Stimulated activated memory B cell treated with anti-CD40 and anti-IgM and Interleukin-4, amounts not matched to agents 10 μg/mL and 1 μg/mL and 100 μg/mL, for 72 hours (primary cell): Measurements from ENCODE around the gene ZDHHC9.
"Not testable (repeated sequence)": the region's sequence is repeated elsewhere in the genome, so short reads cannot be mapped to it uniquely, and the experiment has no call there.

Experiments used
- ATAC-seq: fragments of 150-1000 bp; cut with Tn5 transposase; 2 replicates; pipeline ENCODE4 v1.10.0; 2021
- H3K27ac Mint-ChIP-seq: one replicate; pipeline ENCODE4 v1.8.0; 2022; ENCODE audit warnings: mild to moderate bottlenecking, mixed read lengths
- H3K27me3 Mint-ChIP-seq: one replicate; pipeline ENCODE4 v1.8.0; 2022; ENCODE audit warnings: mixed read lengths
- H3K36me3 Mint-ChIP-seq: one replicate; pipeline ENCODE4 v1.8.0; 2022; ENCODE audit warnings: mixed read lengths
- H3K4me1 Mint-ChIP-seq: one replicate; pipeline ENCODE4 v1.8.0; 2022; ENCODE audit warnings: mixed read lengths
- H3K4me3 Mint-ChIP-seq: one replicate; pipeline ENCODE4 v1.8.0; 2022; ENCODE audit warnings: mild to moderate bottlenecking, moderate library complexity, mixed read lengths
- H3K9me3 Mint-ChIP-seq: one replicate; pipeline ENCODE4 v1.8.0; 2022; ENCODE audit warnings: mixed read lengths

The ZDHHC9 gene

DNA sequence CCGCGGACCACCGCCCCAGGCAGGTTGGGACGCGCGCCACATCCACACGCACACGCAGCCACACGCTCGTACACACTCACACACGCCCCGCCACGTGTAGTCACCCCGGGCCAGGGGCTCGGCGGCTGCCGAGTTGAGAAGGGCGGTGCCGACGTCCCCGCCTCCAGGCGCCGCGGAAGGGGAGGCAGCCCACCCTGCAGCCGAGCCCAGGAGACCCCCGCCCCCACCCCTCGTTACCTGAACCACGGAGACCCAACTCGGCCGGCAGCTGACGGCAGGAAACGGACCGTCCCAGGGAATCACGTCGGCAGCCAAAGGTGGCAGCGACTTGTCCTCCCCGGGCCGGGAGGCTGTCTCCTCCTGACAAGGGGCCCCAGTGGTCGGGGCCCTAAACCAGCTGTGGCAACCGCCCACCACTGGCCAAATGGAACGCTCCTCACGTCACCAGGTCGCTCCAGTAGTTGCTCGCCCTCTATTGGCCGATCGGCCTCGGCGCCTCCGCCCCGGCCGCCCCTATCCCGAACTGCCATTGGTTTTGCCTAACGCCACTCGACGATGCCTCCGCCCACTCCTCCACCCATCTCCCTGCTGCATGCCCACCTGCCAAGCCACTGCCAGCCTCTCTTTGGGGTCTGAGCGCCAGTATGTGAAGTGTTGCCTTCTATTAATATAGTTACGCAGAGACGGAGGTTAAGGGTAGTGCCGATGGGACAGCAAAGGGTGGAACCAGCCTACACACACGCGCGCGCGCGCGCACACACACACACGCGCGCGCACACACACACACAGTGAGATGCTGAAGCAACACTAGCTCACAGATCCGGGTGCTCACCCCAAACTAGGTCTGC, at the start of gene ZDHHC9:
TSS of gene ZDHHC9 (minus strand) at position 428 of the 848 bp plus-strand sequence. CDS start 1,941 bp downstream, outside the sequence.
- Mint-ChIP-seq H3K36me3 (no peaks in the 10 kb centered on the region), H3K4me1 (peaks cover 14% of the 10 kb centered on the region), H3K27me3 (no peaks in the 10 kb centered on the region), H3K9me3 (no peaks in the 10 kb centered on the region), H3K4me3 (peak within 1 kb of the TSS; percentile 91), H3K27ac (peak within 1 kb of the TSS; percentile 87)
- peak; percentile 99 for ATAC-seq

- ATAC-seq: no peak
- Mint-ChIP-seq H3K27me3 (no peaks in the 10 kb centered on the region), H3K4me1 (no peaks in the 10 kb centered on the region), H3K9me3 (no peaks in the 10 kb centered on the region), H3K27ac (no peak overlapping the region), H3K4me3 (no peak overlapping the region), H3K36me3 (no peaks in the 10 kb centered on the region)
Observed at GRCh38 chrX:129877401-129877800, 33.7 kb upstream of the ZDHHC9 start.

GRCh38 chrX:129876771-129877305, 33.2 kb upstream of the ZDHHC9 start:
- no peak for ATAC-seq
- no peak overlapping the region for H3K4me3 Mint-ChIP-seq
- H3K4me1 Mint-ChIP-seq: no peaks in the 10 kb centered on the region
- no peaks in the 10 kb centered on the region for H3K27me3 Mint-ChIP-seq
- H3K9me3 Mint-ChIP-seq: no peaks in the 10 kb centered on the region
- no peaks in the 10 kb centered on the region for H3K36me3 Mint-ChIP-seq
- H3K27ac Mint-ChIP-seq: no peak overlapping the region

DNA sequence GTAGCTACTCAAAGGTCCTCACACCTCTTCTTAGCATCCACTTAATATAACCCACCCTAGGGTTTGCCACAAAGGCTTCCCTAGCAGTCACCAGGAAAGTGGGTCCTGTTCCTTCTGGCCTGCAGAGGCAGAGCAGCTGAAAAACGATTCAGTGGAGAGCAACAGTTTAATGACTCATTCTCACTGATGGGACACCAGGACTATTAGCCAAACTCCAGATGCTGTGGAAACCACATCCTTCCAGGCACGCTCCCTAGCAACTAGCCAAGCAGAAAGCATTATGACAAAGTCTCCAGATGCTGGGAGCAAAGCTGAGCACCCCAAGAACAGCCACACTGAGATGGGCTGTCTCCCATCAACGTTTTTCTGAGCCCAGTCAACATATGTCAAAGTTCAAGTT, 32.0 kb upstream of the ZDHHC9 start:
- H3K36me3 Mint-ChIP-seq: no peaks in the 10 kb centered on the region

DNA sequence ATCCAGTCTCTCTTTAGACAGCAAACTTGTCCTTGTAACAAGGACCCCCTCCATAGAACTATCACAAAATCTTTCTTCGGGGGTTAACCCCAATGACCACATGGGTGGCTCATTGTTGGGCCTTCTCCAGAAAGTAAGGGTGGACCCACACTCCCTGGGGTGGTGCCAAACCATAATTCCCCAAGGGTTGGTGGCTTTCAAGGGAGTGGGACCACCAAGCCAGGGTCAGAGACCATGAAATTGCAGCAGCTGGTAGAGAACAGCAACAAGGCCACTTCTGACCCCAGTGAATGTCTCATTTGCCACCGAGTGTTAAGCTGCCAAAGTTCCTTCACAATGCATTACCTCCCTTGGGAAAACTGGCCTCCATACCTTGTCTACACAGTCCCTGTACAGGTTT, 28.8 kb upstream of the ZDHHC9 start:
- H3K27ac Mint-ChIP-seq: no peak overlapping the region
- H3K4me1 Mint-ChIP-seq: no peaks in the 10 kb centered on the region
- no peak for ATAC-seq
- no peaks in the 10 kb centered on the region for H3K36me3 Mint-ChIP-seq
- no peak overlapping the region for H3K4me3 Mint-ChIP-seq
- no peaks in the 10 kb centered on the region for H3K9me3 Mint-ChIP-seq
- H3K27me3 Mint-ChIP-seq: no peaks in the 10 kb centered on the region

More for the DNA sequence above, 32.0 kb upstream of the ZDHHC9 start:
- Mint-ChIP-seq H3K9me3 (no peaks in the 10 kb centered on the region), H3K27ac (no peak overlapping the region), H3K27me3 (no peaks in the 10 kb centered on the region), H3K4me1 (no peaks in the 10 kb centered on the region), H3K4me3 (no peak overlapping the region)
- ATAC-seq: no peak

GRCh38 chrX:129866321-129866720, 22.6 kb upstream of the ZDHHC9 start:
- H3K4me1 Mint-ChIP-seq, H3K4me3 Mint-ChIP-seq, H3K36me3 Mint-ChIP-seq, H3K9me3 Mint-ChIP-seq, H3K27me3 Mint-ChIP-seq, H3K27ac Mint-ChIP-seq, ATAC-seq: not testable (repeated sequence)

DNA sequence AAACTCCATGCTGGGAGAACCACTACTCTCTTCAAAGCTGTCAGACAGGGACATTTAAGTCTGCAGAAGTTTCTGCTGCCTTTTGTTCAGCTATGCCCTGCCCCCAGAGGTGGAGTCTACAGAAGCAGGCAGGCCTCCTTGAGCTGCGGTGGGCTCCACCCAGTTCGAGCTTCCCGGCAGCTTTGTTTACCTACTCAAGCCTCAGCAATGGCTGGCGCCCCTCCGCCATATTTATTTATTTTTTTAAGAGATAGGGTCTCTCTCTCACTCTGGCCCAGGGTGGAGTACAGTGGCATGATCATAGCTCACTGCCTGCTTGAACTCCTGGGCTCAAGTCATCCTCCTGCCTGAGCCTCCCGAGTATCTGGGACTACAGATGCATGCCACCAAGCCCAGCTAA, 15.4 kb upstream of the ZDHHC9 start:
- not testable (repeated sequence) for H3K27ac Mint-ChIP-seq, H3K36me3 Mint-ChIP-seq, ATAC-seq, H3K4me3 Mint-ChIP-seq, H3K4me1 Mint-ChIP-seq, H3K9me3 Mint-ChIP-seq, H3K27me3 Mint-ChIP-seq

- not testable (repeated sequence) for H3K27ac Mint-ChIP-seq, H3K4me3 Mint-ChIP-seq, ATAC-seq, H3K36me3 Mint-ChIP-seq, H3K27me3 Mint-ChIP-seq, H3K9me3 Mint-ChIP-seq, H3K4me1 Mint-ChIP-seq
Observed at GRCh38 chrX:129851825-129852224, 8.1 kb upstream of the ZDHHC9 start.

GRCh38 chrX:129846716-129847115, 3.0 kb upstream of the ZDHHC9 start:
- Mint-ChIP-seq H3K36me3 (no peaks in the 10 kb centered on the region), H3K9me3 (no peaks in the 10 kb centered on the region), H3K27me3 (no peaks in the 10 kb centered on the region), H3K4me1 (peaks cover 6% of the 10 kb centered on the region), H3K4me3 (no peak overlapping the region), H3K27ac (no peak overlapping the region)
- ATAC-seq: no peak

DNA sequence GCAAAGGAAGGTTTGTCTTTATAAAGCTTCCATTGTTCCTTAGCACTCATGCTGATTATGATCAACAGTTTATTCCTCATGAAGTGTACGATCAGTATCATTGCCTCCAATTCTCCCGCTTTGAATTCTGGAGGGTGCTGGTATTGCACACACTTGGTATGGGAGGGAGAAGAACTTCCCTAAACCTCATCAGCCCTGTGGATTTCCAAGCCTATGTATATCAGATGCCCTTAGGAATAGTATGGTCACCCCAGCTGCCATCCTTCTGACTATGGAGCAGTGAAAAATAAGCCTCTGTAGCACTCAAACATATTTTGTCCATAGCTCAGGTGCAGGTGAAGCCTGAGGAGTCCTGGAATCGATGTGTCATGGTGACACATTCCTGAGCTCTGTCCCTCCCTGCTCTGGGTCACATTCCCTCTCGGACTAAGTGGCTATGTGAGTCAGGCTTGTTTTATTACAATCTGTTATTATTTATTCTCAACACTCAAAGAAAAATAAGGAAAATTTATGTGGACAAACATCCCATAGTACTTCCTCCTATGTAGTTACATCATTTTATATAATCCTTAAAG, 2.0 kb upstream of the ZDHHC9 start:
- Mint-ChIP-seq H3K27me3 (no peaks in the 10 kb centered on the region), H3K36me3 (no peaks in the 10 kb centered on the region), H3K4me3 (no peak overlapping the region), H3K27ac (no peak overlapping the region), H3K9me3 (no peaks in the 10 kb centered on the region), H3K4me1 (peaks cover 11% of the 10 kb centered on the region)
- no peak for ATAC-seq

DNA sequence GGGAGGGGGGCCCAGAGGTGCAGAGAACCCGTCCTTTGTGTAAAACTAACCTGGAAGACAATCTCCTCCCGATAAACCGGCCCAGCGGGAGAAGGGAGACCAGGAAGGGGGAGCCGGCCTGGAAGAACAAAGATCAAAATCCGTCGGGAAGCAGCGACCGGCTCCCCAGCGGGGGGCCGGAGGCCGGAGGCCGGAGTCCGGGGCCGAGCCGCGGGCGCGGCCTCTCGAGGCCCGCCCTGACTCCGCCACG, 552 bp downstream of the ZDHHC9 start:
- ATAC-seq: no peak
- H3K27ac Mint-ChIP-seq: peak overlapping the region; percentile 87
- no peaks in the 10 kb centered on the region for H3K27me3 Mint-ChIP-seq
- H3K4me3 Mint-ChIP-seq: peak overlapping the region; percentile 85
- no peaks in the 10 kb centered on the region for H3K9me3 Mint-ChIP-seq
- H3K4me1 Mint-ChIP-seq: peaks cover 14% of the 10 kb centered on the region
- H3K36me3 Mint-ChIP-seq: no peaks in the 10 kb centered on the region

DNA sequence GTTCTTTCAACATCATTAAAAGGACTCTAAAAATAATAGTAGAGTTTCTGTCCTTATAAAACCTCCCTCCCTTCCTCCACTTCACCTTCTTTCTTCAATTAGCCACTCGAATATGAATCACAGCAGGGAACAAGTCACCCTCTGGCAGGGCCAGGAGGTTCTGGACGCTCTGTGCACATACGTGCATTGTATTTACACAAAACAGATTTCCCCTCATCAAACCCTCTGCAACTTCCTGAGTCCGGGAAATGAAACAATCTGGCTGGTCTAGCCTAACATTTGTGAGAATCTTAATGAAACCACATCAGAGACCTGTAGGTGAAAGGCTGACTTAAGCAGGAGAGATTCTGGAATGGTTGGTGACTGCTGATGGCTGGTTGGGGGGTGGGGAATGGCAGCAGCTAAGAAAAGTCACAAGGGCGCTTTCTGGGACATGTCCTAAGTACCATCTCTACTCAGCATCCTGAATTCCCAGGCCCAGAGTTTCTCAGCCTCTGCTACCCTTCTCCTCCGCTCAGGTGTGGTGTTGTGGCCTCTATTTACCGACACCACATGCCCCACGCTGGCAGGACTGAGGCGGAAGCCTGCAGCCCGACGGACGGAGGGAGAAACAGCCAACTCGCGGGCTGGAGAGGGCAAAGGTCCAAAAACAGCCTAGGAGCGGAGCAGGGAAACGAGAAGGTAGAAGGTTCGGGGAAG, 1.0 kb downstream of the ZDHHC9 start:
- Mint-ChIP-seq H3K27me3 (no peaks in the 10 kb centered on the region), H3K27ac (peak overlapping the region; percentile 87), H3K36me3 (no peaks in the 10 kb centered on the region), H3K4me1 (peaks cover 14% of the 10 kb centered on the region), H3K9me3 (no peaks in the 10 kb centered on the region), H3K4me3 (peak overlapping the region; percentile 85)
- ATAC-seq: no peak

DNA sequence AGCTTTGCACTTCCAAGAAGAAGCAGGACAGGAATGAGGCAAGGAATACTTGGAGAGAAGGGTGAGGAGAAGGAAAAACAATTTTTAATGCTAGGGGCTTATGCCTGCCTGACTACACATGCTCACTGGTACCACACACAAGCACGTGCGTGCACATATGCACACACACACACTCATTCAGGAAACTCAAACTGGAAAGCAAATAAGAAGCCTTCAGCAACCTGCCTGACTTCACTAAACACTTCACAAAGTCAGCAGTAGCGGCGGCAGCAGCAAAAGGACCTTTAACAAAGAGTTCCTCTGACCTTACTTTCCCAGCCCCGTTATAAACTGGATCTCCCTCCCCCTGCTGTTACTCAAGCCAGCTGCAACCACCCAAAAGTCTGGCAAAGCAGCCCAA, 3.3 kb downstream of the ZDHHC9 start:
- Mint-ChIP-seq H3K27ac (no peak overlapping the region), H3K4me1 (peaks cover 14% of the 10 kb centered on the region), H3K4me3 (no peak overlapping the region), H3K9me3 (no peaks in the 10 kb centered on the region), H3K36me3 (no peaks in the 10 kb centered on the region), H3K27me3 (no peaks in the 10 kb centered on the region)
- no peak for ATAC-seq

GRCh38 chrX:129836827-129837226, 6.9 kb downstream of the ZDHHC9 start:
- H3K27me3 Mint-ChIP-seq: no peaks in the 10 kb centered on the region
- H3K4me1 Mint-ChIP-seq: peaks cover 8% of the 10 kb centered on the region
- no peak overlapping the region for H3K27ac Mint-ChIP-seq
- H3K36me3 Mint-ChIP-seq: peaks cover 5% of the 10 kb centered on the region
- no peak for ATAC-seq
- no peak overlapping the region for H3K4me3 Mint-ChIP-seq
- H3K9me3 Mint-ChIP-seq: no peaks in the 10 kb centered on the region

GRCh38 chrX:129833153-129833990, 10.3 kb downstream of the ZDHHC9 start:
- H3K4me3 Mint-ChIP-seq: no peak overlapping the region
- ATAC-seq: no peak
- peaks cover 16% of the 10 kb centered on the region for H3K36me3 Mint-ChIP-seq
- H3K27me3 Mint-ChIP-seq: no peaks in the 10 kb centered on the region
- no peaks in the 10 kb centered on the region for H3K4me1 Mint-ChIP-seq
- no peaks in the 10 kb centered on the region for H3K9me3 Mint-ChIP-seq
- H3K27ac Mint-ChIP-seq: no peak overlapping the region
